Fibroblast of skin of abdomen (primary cell): Measurements from ENCODE around the gene MCM3.
A peak's percentile ranks its signal among the peaks of the same experiment; 100 is the strongest.

Experiments used
- DNase-seq: peaks from one replicate; pipeline ENCODE4 v3.0.0-alpha.2; 2013

Gene MCM3

DNA sequence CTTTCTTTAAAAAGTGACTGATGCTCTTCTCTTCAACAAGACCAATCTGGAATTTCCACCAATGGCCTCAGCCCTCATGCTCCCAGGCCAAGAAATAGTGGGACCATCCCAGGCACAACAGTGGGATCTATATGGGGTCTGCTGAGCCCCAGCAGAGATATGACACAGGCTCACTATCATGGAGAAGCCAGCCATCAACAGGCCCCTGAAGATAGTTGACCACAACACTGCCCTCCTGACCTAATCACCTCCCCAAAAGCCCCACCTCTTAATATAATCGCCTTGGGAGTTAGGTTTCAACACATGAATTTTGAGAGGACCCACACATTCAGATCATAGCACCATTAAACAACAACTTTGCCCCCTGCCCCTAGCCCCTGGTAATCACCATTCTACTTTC is 16.8 kb upstream of the MCM3 start:
- no peak for DNase-seq

GRCh38 chr6:52300489-52300931 is 16.0 kb upstream of the MCM3 start:
- no peak for DNase-seq

- DNase-seq, result no peak
These were observed 15.1 kb upstream of the MCM3 start for GRCh38 chr6:52299653-52300052.

DNA sequence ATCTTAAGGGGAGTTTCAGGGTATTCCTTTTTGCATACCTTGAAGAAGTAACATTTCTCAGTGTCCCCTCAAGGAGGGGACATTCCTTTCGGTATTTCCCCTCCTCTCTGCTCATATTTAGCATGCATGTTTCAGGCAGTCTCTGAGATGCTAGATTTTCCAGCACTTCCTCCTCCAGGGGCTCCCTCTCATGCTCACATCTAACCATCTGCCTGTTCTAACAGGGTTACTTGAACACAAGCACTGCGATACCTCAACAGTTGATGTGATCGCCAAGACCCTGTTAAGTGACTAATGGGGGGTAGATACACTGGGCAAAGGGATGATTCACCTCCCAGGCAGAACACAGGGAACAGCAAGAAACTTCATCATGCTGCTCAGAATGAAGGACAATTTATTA is 12.9 kb upstream of the MCM3 start:
- no peak for DNase-seq

DNA sequence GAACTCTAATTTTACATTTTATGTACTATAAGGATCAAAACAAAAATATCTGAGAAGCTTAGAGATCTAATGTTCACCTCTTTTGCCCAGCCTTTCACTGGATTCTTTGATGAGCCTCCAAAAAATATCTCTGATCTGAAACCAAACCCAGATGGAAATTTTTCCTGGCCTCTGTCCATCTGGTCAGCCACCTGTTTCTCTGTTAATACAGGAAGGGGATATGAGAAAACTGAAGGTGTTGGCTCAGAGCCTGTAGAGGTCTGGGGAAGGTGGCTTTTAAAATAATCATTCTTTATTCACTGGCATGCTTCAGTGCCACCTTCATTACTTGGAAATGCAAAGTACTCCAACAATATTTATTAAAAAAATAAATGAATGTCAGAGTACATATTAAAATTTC is 8.5 kb upstream of the MCM3 start:
- no peak for DNase-seq

DNA sequence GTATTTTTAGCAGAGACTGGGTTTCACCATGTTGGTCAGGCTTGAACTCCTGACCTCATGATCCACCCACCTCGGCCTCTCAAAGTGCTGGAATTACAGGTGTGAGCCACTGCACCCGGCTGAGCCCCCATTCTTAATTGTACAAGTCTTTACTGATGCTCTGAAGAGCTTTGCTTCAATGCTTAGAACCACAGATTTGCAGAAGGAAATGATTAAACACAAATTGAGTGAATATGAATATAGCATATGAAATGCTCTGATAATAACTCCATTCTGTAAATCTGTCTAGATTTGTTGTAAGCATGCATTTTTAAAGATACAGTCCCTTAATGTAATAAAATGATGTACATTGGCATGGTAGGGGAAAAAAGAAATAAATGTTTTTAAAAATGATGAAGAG is 4.3 kb upstream of the MCM3 start:
- no peak for DNase-seq

DNA sequence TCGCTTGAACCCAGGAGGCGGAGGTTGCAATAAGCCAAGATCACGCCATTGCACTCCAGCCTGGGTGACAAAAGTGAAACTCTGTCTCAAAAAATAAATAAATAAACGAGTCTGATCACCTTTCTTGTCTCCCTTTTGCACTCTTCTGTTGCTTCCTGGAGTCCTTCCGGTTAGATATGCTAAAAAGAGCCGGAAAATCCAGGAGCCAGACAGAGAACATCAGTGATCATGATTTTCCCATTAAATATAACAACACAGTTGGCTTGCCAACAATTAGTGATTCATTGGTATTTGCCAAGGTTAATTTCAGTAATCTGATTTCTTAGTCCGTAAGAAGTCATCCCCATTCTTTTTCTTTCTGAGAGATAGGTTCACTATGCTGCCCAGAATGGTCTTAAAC is 3.7 kb upstream of the MCM3 start:
- no peak for DNase-seq

GRCh38 chr6:52286798-52287432 is 2.4 kb upstream of the MCM3 start:
- DNase-seq, result peak; percentile 76

DNA sequence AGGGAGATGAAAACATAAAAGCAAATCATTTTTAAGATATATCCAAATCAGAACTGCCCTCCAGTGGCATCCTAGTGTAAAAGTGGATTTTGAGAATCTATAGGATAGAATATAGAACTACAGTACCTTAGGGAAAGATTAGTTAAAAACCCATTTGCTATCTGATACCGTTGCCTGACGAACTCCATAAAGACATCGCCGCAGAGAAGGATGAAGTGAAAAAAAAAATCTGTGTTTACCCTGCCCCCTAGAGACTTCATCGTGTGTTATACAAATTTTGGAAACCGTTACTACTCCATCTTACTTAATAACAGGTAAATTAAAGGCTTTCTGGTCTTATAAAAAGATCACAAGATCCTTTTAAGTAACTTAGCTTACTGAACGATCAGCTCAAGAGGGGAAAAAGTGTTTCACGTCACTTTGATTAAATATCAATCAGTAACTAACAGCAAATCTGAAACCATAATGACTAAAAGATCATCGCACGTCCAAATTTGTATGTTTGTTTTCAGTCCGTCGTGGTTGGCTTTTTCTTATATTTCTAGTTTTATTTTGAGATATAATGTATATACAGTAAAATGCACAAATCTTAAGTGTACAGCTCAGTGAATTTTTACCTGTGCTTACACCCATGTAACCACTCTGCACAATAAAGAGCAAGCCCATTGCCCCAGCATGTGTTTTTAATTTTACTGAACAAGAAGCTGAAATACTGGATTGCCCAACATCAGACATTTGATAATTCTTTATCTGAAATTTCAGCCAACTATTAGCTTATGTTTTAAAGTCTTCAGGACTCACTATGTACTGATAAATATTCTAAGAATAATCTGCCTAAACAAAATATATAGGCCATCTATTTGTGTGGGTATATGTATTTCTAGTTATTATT is 881 bp upstream of the MCM3 start:
- DNase-seq, result peak; percentile 29

DNA sequence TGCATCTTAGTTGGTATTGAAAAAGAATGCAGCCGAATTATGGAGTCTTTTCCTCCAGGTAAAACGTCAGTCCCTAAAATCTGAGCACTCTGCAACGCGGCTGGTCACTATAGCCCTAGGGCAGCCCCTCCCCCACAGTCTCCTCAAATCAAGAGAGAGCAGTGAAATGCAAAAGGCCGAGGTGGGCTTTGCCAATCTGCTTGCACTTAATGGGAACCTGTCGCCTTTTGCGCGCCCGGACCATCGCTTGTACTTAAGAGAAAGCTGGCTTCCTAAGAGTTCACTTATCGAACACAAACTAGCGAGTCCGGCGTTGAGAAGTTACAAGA is 447 bp downstream of the MCM3 start:
- DNase-seq, result peak; percentile 12

DNA sequence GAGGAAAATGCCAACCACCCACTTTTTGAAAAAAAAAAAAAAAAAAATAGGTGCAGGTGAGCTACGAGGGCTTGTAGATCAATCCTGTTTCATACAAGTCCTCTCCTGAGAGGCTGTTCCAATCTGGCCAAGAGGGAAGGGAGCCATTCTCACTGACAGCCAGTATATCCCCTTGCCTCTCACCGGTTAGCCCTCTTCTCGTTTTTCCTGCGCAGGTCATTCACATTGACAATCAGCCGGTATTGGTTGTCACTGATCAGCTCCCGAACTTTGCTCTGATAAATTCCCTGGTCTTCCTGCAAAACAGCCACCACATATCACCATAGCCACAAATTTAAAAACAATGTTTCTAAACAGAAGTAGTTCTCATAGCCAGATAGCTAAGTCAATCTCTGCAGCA is 1.4 kb downstream of the MCM3 start:
- DNase-seq, result no peak

GRCh38 chr6:52276130-52276529 is 8.4 kb downstream of the MCM3 start:
- no peak for DNase-seq

GRCh38 chr6:52271852-52272460 is 12.6 kb downstream of the MCM3 start:
- DNase-seq, result no peak

GRCh38 chr6:52263709-52264540 is 20.6 kb downstream of the MCM3 start:
- DNase-seq, result peak; percentile 60

DNA sequence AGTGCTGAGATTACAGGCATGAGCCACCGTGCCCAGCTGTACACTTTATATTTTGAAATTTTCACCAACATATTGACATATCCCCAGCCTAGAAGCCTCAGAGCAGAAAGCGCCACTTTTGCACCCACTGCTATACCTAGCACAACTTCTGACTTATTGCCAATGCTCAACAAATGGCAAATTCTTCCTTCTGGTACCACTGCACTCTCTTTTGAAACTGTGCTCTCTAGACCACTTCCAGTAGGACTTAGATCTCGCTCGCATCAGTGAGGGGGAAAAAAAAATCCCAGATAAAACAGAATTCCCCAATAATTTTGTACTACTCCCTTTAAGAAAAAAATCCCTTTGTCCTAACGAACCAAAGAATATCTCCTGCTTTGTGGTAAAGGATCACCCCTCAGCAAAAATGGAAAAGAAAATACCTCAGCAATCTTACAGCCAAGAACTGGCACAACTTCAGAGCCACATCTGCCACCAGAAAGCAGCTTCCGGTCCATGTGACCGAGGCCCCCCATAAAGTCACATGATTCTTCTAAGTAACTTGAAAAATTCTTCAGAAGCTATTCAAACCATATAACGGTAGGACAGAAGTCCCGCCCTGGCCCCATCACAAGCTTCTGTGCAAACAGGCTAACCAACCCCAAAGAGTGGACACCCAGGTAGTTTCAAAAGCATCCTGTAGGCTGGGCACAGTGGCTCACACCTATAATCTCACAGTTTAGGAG is 21.8 kb downstream of the MCM3 start:
- no peak for DNase-seq

DNA sequence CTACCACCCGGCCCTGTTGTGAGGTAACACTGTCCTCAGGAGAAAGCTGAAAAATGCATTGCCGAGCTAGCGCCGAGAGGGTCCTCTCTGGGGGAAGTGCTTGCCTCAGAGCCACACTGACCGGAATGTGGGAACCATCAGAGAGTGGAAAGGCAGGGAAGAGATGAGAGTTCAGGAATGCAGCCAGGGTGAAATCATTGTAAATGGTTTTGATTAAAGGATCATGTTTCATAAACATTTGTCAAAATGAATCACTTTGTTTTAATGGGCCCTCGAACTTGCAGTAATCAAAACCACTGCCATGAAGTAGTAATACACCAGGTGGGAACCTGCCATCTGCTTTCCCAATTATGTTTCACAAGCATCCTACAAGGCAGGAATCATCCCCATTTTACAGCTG is 23.3 kb downstream of the MCM3 start:
- DNase-seq, result peak; percentile 85

DNA sequence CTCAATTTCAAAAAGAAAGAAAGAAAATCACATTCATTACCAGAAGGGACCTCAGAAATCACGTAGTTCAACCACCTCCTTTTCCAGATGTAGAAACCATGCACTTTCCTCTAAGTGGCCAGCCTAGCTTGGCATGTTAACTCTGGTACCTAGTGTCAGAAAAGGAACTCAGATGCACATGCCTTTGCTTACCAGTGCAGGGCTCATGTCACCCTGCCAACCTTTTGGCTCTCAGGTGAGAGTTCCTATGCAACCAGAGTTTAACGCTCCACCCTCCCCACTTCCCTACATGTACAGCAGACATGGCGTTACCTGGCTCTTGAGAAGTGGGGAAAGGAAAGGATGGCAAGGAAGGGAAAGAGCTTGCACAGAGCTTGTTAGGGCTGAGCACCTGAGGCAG is 23.9 kb downstream of the MCM3 start:
- DNase-seq, result no peak

DNA sequence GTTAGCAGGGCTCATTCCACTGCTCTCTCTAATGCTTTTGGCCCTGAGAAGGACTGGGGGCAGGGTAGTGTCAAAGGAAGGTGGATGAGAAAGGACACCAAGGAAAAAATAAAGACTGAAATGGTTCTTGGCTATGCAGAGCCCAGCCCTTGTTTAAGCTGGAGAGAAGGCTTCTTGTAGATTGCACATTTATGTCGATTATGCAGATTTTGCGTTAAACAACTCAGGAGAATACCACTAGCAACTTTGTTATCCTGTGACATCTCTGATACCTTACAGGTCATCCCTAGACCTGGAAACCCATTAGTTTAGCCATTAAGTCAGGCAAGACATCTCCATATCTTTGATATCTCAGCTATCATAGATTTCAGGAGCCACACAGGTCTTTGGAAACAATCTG is 29.1 kb downstream of the MCM3 start:
- DNase-seq, result no peak

DNA sequence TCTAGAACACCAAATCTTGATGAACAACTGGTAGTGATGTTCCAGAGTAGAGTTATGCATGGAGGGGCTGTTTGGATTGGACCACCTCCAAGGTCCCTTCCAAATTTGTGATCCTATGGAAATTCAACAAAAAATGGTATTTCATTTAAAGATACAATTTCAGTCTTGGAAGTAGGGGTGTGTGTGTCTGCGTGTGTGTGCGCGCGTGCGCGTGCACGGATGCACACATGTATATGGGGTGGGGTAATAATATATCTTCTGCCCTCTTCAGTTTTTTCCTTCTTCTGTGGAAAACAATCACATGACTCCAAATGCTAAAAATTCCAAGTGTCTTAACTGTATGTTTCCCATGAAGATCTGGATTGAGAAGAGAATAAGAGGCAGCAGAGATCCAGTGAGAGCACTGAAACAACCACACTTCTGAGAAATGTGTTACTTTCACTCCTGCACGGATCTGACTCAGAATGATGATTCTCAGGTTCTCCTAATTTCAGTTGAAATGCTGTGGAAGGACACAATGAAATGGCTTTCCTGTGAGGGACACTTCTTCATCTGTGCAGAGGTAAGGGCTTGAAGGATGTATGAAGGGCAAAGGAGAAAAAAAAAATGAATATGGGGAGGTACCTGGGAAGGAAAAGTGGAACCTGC is 29.7 kb downstream of the MCM3 start:
- DNase-seq, result no peak

DNA sequence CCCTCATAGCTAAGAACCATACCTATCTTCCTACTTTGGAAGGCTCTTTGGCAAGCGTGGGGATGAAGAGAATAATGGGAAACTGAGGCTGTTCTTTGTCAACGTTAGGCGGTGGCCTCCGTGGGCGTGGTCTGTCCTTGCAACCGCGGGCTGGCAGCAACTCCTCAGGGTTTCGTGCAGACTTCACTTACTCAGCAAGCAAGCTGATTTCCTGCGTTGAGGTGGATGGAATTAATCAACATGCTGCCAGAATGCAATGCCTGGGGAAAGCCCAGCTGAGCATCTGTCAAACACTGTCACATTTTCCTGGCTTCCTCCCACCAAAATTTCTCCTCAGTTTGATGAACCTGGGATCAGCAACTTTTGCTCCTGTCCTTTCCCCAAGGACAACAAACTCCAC is 31.0 kb downstream of the MCM3 start:
- peak; percentile 40 for DNase-seq

GRCh38 chr6:52251113-52251512 is 33.4 kb downstream of the MCM3 start:
- no peak for DNase-seq

GRCh38 chr6:52249078-52249477 is 35.5 kb downstream of the MCM3 start:
- DNase-seq, result no peak
